Activated CD4-positive, alpha-beta T cell treated with anti-CD3 and anti-CD28 coated beads, Interleukin-2, amount 50 U/mL, for 24 hours (primary cell): ENCODE measurements around the gene FAIM2.

Experiments
- DNase-seq, 2 donors: peaks; one replicate each; pipeline ENCODE4 v3.0.0-alpha.2; 2020; ENCODE audit warnings: low read depth in 1 of 2, low spot score in 1 of 2

FAIM2 gene

GRCh38 chr12:49920241-49920914, 16.7 kb upstream of the FAIM2 start:
- no peak for DNase-seq

GRCh38 chr12:49917788-49918173, 14.1 kb upstream of the FAIM2 start:
- DNase-seq, result no peak

GRCh38 chr12:49917166-49917787, 13.6 kb upstream of the FAIM2 start:
- no peak for DNase-seq

- DNase-seq, result no peak
These were observed 12.6 kb upstream of the FAIM2 start for GRCh38 chr12:49916129-49916919.

- DNase-seq, result no peak
These were observed 8.9 kb upstream of the FAIM2 start for GRCh38 chr12:49912345-49913255.

- DNase-seq, result no peak
These were observed 7.5 kb upstream of the FAIM2 start for GRCh38 chr12:49911213-49911605.

- no peak for DNase-seq
These were observed 6.9 kb upstream of the FAIM2 start for GRCh38 chr12:49910331-49911212.

- no peak for DNase-seq
These were observed 6.1 kb upstream of the FAIM2 start for GRCh38 chr12:49909826-49910225.

- DNase-seq, result no peak
These were observed 5.7 kb upstream of the FAIM2 start for GRCh38 chr12:49909356-49909755.

GRCh38 chr12:49907352-49907751, 3.7 kb upstream of the FAIM2 start:
- DNase-seq, result no peak

GRCh38 chr12:49905718-49906314, 2.1 kb upstream of the FAIM2 start:
- DNase-seq, result no peak

- no peak for DNase-seq
These were observed 901 bp upstream of the FAIM2 start for GRCh38 chr12:49904601-49905000.

GRCh38 chr12:49903351-49903699, 375 bp downstream of the FAIM2 start:
- no peak for DNase-seq

GRCh38 chr12:49902399-49903350, 1.0 kb downstream of the FAIM2 start:
- no peak for DNase-seq

GRCh38 chr12:49901986-49902385, 1.7 kb downstream of the FAIM2 start:
- no peak for DNase-seq

- no peak for DNase-seq
These were observed 2.7 kb downstream of the FAIM2 start for GRCh38 chr12:49901026-49901425.

- DNase-seq, result no peak
These were observed 3.3 kb downstream of the FAIM2 start for GRCh38 chr12:49900371-49900770.

- no peak for DNase-seq
These were observed 3.8 kb downstream of the FAIM2 start for GRCh38 chr12:49899921-49900320.

GRCh38 chr12:49899286-49899843, 4.3 kb downstream of the FAIM2 start:
- DNase-seq, result no peak
